Karpas-422 (cell line): ENCODE measurements around the gene MFF. TPM values are rescaled to one million over a fixed set of nuclear protein-coding genes. Genes with fewer than 3 reads are reported as not detected.

ENCODE experiments used
- DNase-seq: peaks from one replicate; pipeline ENCODE4 v3.0.0-alpha.2; 2015
- H2AFZ ChIP-seq: fragments of 200-600 bp; sonication (generic); 2 replicates; pipeline ENCODE4 v1.6.1; 2014; ENCODE audit warnings: antibody characterized with exemption, low read length, mixed read lengths
- H3K27ac ChIP-seq: fragments of 200-600 bp; sonication (generic); 2 replicates; pipeline ENCODE4 v1.5.1; 2014; ENCODE audit warnings: mild to moderate bottlenecking, low read length, moderate library complexity
- H3K27me3 ChIP-seq: fragments of 200-600 bp; sonication (generic); 2 replicates; pipeline ENCODE4 v1.6.1; 2014; ENCODE audit warnings: low read length, mixed read lengths
- H3K36me3 ChIP-seq: fragments of 200-600 bp; sonication (generic); 2 replicates; pipeline ENCODE4 v1.6.1; 2014; ENCODE audit warnings: low read length, mixed read lengths; ENCODE audit not compliant: insufficient read depth
- H3K4me1 ChIP-seq: fragments of 200-600 bp; sonication (generic); 2 replicates; pipeline ENCODE4 v1.6.1; 2014; ENCODE audit warnings: mild to moderate bottlenecking, low read length, mixed read lengths
- H3K4me2 ChIP-seq: fragments of 200-600 bp; sonication (generic); 2 replicates; pipeline ENCODE4 v1.6.1; 2014; ENCODE audit warnings: low read length, low read depth, mild to moderate bottlenecking; ENCODE audit not compliant: poor library complexity, severe bottlenecking
- H3K4me3 ChIP-seq: fragments of 200-600 bp; sonication (generic); 2 replicates; pipeline ENCODE4 v1.5.1; 2014; ENCODE audit warnings: mild to moderate bottlenecking, antibody characterized with exemption, low read length, mixed read lengths
- H3K79me2 ChIP-seq: fragments of 200-600 bp; sonication (generic); 2 replicates; pipeline ENCODE4 v1.6.1; 2014; ENCODE audit warnings: mild to moderate bottlenecking, low read length, mixed read lengths
- H3K9ac ChIP-seq: fragments of 200-600 bp; sonication (generic); 2 replicates; pipeline ENCODE4 v1.6.0; 2014; ENCODE audit warnings: low read length
- H3K9me2 ChIP-seq: fragments of 200-600 bp; sonication (generic), shearing (Covaris generic); replicated peaks from 2 replicates; pipeline ENCODE4 v1.6.0; 2014; ENCODE audit warnings: mild to moderate bottlenecking, low read length, moderate library complexity; ENCODE audit not compliant: insufficient read depth
- H3K9me3 ChIP-seq: fragments of 300-700, 200-600 bp; sonication (generic); 2 replicates; pipeline ENCODE4 v1.6.1; 2014; ENCODE audit warnings: low read length, mixed read lengths
- H4K20me1 ChIP-seq: fragments of 200-600 bp; sonication (generic); 2 replicates; pipeline ENCODE4 v1.6.1; 2014; ENCODE audit warnings: mild to moderate bottlenecking, antibody characterized with exemption, low read length, low read depth; ENCODE audit not compliant: insufficient read depth
- total RNA-seq: library from RNA; depleted of rRNA; stranded (reverse); fragments of >200 nt; shearing (Covaris generic); gene quantifications from 2 replicates; pipeline ENCODE4 v1.2.3, GENCODE V29; 2014; ENCODE audit warnings: low replicate concordance

Gene MFF
- total RNA-seq, 1 experiment from 2014 or later, result 198 TPM

DNA sequence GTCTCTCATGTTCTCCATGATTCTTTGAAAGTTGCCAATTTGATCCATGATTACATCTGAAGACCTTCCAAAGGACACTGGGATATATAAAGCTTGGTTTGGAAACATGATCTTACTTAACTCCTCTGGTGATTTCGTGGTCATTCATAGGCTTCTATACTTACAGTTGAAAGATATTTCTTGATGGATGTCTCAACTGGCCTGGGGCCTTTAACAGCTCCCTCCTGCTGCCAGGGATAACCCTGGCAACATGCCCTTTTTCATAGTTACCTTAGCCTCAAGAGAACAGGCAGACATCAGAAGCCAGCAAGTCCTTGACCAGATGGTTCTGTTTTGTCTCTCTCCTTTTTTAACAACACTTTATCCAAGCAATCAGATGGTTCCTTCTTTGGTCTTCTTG lies 23.5 kb upstream of the MFF start:
- Histone ChIP-seq H2AFZ (no peak overlapping the region), H3K4me3 (no peak overlapping the region), H3K9me3 (no peaks in the 10 kb centered on the region), H3K27me3 (no peaks in the 10 kb centered on the region), H3K9ac (no peak overlapping the region), H4K20me1 (no peaks in the 10 kb centered on the region), H3K4me1 (no peaks in the 10 kb centered on the region), H3K27ac (no peak overlapping the region), H3K4me2 (no peak overlapping the region), H3K9me2 (no peaks in the 10 kb centered on the region), H3K79me2 (no peaks in the 10 kb centered on the region), H3K36me3 (no peaks in the 10 kb centered on the region)
- no peak for DNase-seq

DNA sequence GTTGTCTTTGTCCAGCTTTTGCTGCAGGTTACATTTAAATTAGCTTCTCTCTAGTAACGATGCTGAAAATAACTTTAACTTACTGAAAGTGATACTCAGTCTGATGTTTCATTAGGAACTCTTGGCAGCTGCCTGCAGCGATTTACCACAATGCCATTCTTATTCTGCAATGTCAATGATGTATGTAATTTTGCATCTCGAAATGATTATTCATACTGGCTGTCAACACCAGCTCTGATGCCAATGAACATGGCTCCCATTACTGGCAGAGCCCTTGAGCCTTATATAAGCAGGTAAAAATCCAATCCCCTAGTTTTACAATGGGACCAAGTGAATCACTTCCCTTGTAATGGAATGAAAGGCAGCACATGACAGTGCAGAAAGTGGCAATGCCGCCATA lies 16.3 kb upstream of the MFF start:
- no peak overlapping the region for H3K9ac ChIP-seq
- no peaks in the 10 kb centered on the region for H3K4me1 ChIP-seq
- no peak overlapping the region for H3K4me3 ChIP-seq
- H2AFZ ChIP-seq, result no peak overlapping the region
- H3K4me2 ChIP-seq, result no peak overlapping the region
- H3K79me2 ChIP-seq, result no peaks in the 10 kb centered on the region
- H3K9me3 ChIP-seq, result no peaks in the 10 kb centered on the region
- no peak for DNase-seq
- no peaks in the 10 kb centered on the region for H4K20me1 ChIP-seq
- no peaks in the 10 kb centered on the region for H3K36me3 ChIP-seq
- H3K9me2 ChIP-seq, result no peaks in the 10 kb centered on the region
- no peaks in the 10 kb centered on the region for H3K27me3 ChIP-seq
- H3K27ac ChIP-seq, result no peak overlapping the region

DNA sequence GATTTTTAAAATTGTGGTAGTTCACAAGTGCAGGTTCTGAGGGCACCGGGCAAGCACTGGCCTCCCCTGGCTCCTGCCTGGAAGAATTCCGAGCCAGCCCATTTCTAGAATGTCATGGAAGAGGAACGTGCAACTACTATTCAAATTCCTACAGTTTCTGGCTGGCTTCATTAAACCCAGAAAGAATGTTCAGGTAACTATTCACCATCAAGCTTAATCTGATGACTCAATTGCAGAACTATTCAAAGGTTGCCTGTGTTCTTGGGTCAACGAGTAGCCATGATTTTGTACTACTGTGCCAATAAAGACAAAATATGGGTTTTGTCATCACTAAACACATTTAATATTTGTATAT lies 14.3 kb upstream of the MFF start:
- Histone ChIP-seq H3K9me2 (no peaks in the 10 kb centered on the region), H3K27me3 (no peaks in the 10 kb centered on the region), H3K27ac (no peak overlapping the region), H3K4me1 (no peaks in the 10 kb centered on the region), H3K36me3 (no peaks in the 10 kb centered on the region), H3K79me2 (no peaks in the 10 kb centered on the region), H3K4me3 (no peak overlapping the region), H4K20me1 (no peaks in the 10 kb centered on the region), H3K9ac (no peak overlapping the region), H3K9me3 (no peaks in the 10 kb centered on the region), H3K4me2 (no peak overlapping the region), H2AFZ (no peak overlapping the region)
- no peak for DNase-seq

DNA sequence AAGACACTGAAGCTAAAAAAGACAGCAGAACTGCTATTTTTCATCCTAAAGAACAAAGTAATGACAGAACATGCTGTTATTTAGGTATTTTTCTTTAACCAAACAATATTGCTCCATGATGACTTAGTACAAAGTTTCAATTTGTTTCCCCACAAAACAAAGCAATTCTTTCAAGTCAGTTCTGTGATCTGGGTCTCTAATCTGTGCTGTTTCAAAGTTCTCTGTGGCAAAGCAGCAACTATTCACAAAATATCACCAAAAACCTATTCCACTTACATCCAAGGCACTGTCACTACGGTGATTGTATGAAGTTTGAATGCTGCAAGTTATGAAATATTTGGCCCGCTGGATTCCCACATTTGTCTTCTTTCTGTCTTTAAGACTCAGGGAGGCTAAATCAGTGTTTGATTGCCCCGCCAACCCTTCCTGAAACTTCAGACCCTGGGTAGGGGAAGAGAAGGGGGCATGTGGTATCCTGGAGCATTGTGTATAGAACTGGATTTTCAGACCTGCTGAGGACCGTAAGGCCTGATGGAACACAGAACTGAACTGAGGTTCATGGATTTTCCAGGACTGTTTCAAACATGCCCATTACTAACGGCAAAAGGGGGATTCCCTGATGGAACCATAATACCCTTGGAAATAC lies 13.1 kb upstream of the MFF start:
- no peaks in the 10 kb centered on the region for H3K27me3 ChIP-seq
- no peaks in the 10 kb centered on the region for H4K20me1 ChIP-seq
- H3K27ac ChIP-seq, result no peak overlapping the region
- H3K36me3 ChIP-seq, result no peaks in the 10 kb centered on the region
- no peaks in the 10 kb centered on the region for H3K4me1 ChIP-seq
- no peak overlapping the region for H2AFZ ChIP-seq
- no peaks in the 10 kb centered on the region for H3K9me2 ChIP-seq
- no peaks in the 10 kb centered on the region for H3K79me2 ChIP-seq
- DNase-seq, result no peak
- H3K9ac ChIP-seq, result no peak overlapping the region
- no peak overlapping the region for H3K4me3 ChIP-seq
- no peaks in the 10 kb centered on the region for H3K9me3 ChIP-seq
- H3K4me2 ChIP-seq, result no peak overlapping the region

DNA sequence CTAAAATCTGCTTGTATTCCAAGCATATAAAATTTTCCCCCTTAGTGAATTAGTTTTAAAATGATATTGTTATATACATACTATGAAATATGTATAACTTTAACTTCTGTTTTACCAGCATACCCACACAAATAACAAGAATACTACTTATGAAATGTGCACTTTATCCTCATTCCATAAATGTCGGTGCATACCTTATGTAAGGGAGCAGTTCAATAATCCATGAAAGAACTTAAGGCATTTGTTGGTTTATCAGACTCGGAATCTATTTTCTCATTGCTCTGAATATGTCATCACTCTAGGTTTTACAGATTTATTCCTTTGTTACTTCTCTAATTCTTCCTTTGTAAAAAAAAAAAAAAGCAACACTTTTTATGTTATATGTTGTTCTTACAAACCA lies 12.5 kb upstream of the MFF start:
- H3K4me2 ChIP-seq, result no peak overlapping the region
- H3K9ac ChIP-seq, result no peak overlapping the region
- DNase-seq, result no peak
- no peaks in the 10 kb centered on the region for H3K79me2 ChIP-seq
- no peaks in the 10 kb centered on the region for H3K4me1 ChIP-seq
- no peak overlapping the region for H3K4me3 ChIP-seq
- no peaks in the 10 kb centered on the region for H3K9me3 ChIP-seq
- no peaks in the 10 kb centered on the region for H3K27me3 ChIP-seq
- H3K9me2 ChIP-seq, result no peaks in the 10 kb centered on the region
- no peak overlapping the region for H2AFZ ChIP-seq
- H3K27ac ChIP-seq, result no peak overlapping the region
- H4K20me1 ChIP-seq, result no peaks in the 10 kb centered on the region
- no peaks in the 10 kb centered on the region for H3K36me3 ChIP-seq

DNA sequence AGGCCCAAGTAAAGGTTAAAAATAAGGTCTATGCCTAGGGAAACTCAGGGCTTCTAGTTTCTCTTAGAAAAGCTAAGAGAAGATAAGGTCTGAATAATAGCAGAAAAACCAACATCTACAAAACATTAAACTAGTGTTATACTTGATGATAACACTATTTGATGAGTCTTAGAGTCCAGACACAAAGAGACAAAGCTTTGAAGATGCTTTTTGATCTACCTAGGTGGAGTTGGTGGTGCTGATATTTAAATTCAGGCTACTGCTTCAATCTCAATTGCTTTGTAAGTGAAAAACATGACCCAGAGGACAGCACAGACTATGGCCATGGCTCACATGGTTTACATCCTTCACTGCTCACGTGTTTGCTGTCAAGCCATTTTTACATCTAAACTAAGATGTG lies 11.7 kb upstream of the MFF start:
- Histone ChIP-seq H3K9me2 (no peaks in the 10 kb centered on the region), H3K9me3 (no peaks in the 10 kb centered on the region), H3K27me3 (no peaks in the 10 kb centered on the region), H3K4me3 (no peak overlapping the region), H3K36me3 (no peaks in the 10 kb centered on the region), H2AFZ (no peak overlapping the region), H3K79me2 (no peaks in the 10 kb centered on the region), H3K4me1 (no peaks in the 10 kb centered on the region), H3K27ac (no peak overlapping the region), H3K9ac (no peak overlapping the region), H3K4me2 (no peak overlapping the region), H4K20me1 (no peaks in the 10 kb centered on the region)
- no peak for DNase-seq

DNA sequence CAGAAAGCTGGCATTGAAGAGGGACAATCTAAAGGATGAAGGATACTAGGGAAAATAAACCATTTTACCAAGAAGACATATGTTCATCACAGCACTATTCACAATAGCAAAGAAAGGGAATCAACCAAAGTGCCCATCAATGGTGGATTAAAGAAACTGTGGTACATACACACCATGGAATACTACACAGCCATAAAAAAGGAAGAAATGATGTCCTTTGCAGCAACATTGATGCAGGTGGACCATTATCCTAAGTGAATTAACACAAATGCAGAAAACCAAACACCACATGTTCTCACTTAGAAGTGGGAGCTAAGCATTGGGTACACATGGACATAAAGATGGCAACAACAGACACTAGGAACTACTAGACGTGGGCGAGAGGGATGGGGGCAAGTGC lies 7.2 kb upstream of the MFF start:
- Histone ChIP-seq H4K20me1 (no peaks in the 10 kb centered on the region), H3K36me3 (no peaks in the 10 kb centered on the region), H3K4me3 (no peak overlapping the region), H3K4me2 (no peak overlapping the region), H3K9me3 (no peaks in the 10 kb centered on the region; the same call in 1 of the 2 replicates), H3K4me1 (no peaks in the 10 kb centered on the region), H3K27me3 (no peaks in the 10 kb centered on the region), H3K79me2 (no peaks in the 10 kb centered on the region), H3K9me2 (no peaks in the 10 kb centered on the region), H2AFZ (no peak overlapping the region), H3K9ac (no peak overlapping the region), H3K27ac (no peak overlapping the region)
- no peak for DNase-seq

DNA sequence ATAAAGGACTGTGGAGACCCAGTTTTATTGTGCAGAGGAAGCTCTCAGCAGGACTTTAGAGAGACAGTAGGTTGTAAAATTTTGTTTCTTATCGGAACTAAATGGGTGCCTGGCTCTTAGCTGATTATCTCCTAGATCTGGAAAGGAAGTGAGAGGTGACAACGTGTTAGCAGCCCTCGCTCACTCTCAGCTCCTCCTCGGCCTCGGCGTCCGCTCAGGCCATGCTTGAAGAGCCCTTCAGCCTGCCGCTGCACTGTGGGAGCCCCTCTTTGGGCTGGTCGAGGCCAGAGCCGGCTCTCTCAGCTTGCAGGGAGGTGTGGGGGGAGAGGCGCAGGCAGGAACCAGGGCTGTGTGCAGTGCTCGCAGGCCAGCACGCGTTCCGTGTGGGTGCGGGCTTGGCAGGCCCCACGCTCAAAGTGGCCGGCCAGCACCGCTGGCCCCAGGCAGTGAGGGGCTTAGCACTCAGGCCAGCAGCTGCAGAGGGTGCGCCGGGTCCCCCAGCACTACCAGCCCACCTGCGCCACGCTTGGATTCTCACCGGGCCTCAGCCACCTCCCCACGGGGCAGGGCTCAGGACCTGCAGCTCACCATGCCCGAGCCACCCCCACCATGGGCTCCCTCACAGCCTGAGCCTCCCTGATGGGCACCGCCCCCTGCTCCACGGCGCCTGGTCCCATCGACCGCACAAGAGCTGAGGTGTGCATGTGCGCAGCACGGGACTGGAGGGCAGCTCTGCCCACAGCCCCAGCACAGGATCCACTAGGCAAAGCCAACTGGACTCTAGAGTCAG lies 4.6 kb upstream of the MFF start:
- Histone ChIP-seq H3K27ac (no peak overlapping the region), H3K4me1 (peaks cover 9% of the 10 kb centered on the region), H2AFZ (no peak overlapping the region), H4K20me1 (no peaks in the 10 kb centered on the region), H3K36me3 (no peaks in the 10 kb centered on the region), H3K4me3 (no peak overlapping the region), H3K9ac (no peak overlapping the region), H3K79me2 (peaks cover 9% of the 10 kb centered on the region), H3K4me2 (no peak overlapping the region), H3K27me3 (no peaks in the 10 kb centered on the region), H3K9me2 (no peaks in the 10 kb centered on the region; the same call in 1 of the 2 replicates), H3K9me3 (no peaks in the 10 kb centered on the region; the same call in 1 of the 2 replicates)
- DNase-seq, result no peak
